CD14-positive monocyte (primary cell): ENCODE measurements around the gene GABRD. TPM values are rescaled to one million over a fixed set of nuclear protein-coding genes. Genes with fewer than 3 reads are reported as not detected.

ENCODE experiments used
- DNase-seq, 3 donors: peaks; one replicate each; pipeline ENCODE4 v3.0.0-alpha.2; 2011 to 2022
- H2AFZ ChIP-seq: 2 replicates; pipeline ENCODE4 v1.6.0; 2012; ENCODE audit warnings: mild to moderate bottlenecking, low read depth, low read length, inconsistent platforms; ENCODE audit not compliant: insufficient read depth, poor library complexity, severe bottlenecking
- H3K27ac ChIP-seq, 2 donors: 1 replicate in 1 of 2; 2 replicates in 1 of 2; pipeline ENCODE4 v1.5.1; 2012 to 2013; ENCODE audit warnings: low read length in 2 of 2, control low read depth in 1 of 2, inconsistent platforms in 1 of 2, low read depth in 1 of 2, mild to moderate bottlenecking in 1 of 2
- H3K27me3 ChIP-seq, 2 donors: one replicate each; pipeline versions ENCODE4 v1.6.0 to v1.6.1; 2011 to 2013; ENCODE audit warnings: low read length in 2 of 2; ENCODE audit not compliant: control insufficient read depth in 2 of 2, insufficient read depth in 2 of 2
- H3K36me3 ChIP-seq, 2 donors: replicated peaks in 1 of 2; 1 replicate in 1 of 2; 2 replicates in 1 of 2; pipeline versions ENCODE4 v1.5.1 to v1.6.1; 2012 to 2013; ENCODE audit warnings: low read length in 2 of 2, control low read depth in 1 of 2, inconsistent platforms in 1 of 2, mild to moderate bottlenecking in 1 of 2; ENCODE audit not compliant: insufficient read depth in 2 of 2, control insufficient read depth in 1 of 2
- H3K4me1 ChIP-seq, 2 donors: 1 replicate in 1 of 2; 2 replicates in 1 of 2; pipeline versions ENCODE4 v1.5.1 to v1.6.1; 2012 to 2013; ENCODE audit warnings: low read length in 2 of 2, control low read depth in 1 of 2, inconsistent platforms in 1 of 2, mild to moderate bottlenecking in 1 of 2, moderate library complexity in 1 of 2; ENCODE audit not compliant: insufficient read depth in 2 of 2, control insufficient read depth in 1 of 2
- H3K4me2 ChIP-seq: replicated peaks from 2 replicates; pipeline ENCODE3; 2012; ENCODE audit warnings: low read length, moderate library complexity, mild to moderate bottlenecking; ENCODE audit not compliant: poor library complexity, severe bottlenecking; ENCODE audit errors: extremely low read depth
- H3K4me3 ChIP-seq, 3 experiments: fragments of 200-600 bp in 1 of 3; sonication (generic) in 1 of 3; replicated peaks in 1 of 3; 1 replicate in 2 of 3; 2 replicates in 1 of 3; pipeline ENCODE4 v1.5.1; 2011 to 2013; ENCODE audit warnings: low read length in 3 of 3, mild to moderate bottlenecking in 3 of 3, control low read depth in 2 of 3, low read depth in 2 of 3, inconsistent platforms in 1 of 3, moderate library complexity in 1 of 3
- H3K79me2 ChIP-seq: 2 replicates; pipeline ENCODE4 v1.6.0; 2012; ENCODE audit warnings: mild to moderate bottlenecking, control low read depth, inconsistent platforms, low read length, moderate library complexity; ENCODE audit not compliant: insufficient read depth
- H3K9ac ChIP-seq: 2 replicates; pipeline ENCODE4 v1.6.0; 2017; ENCODE audit warnings: low read length, mild to moderate bottlenecking; ENCODE audit not compliant: insufficient read depth, poor library complexity, severe bottlenecking
- H3K9me3 ChIP-seq, 2 donors: replicated peaks in 1 of 2; 1 replicate in 1 of 2; 2 replicates in 1 of 2; pipeline versions ENCODE4 v1.5.1 to v1.6.1; 2012 to 2013; ENCODE audit warnings: low read length in 2 of 2, control low read depth in 1 of 2; ENCODE audit not compliant: control insufficient read depth in 1 of 2, insufficient read depth in 1 of 2
- H4K20me1 ChIP-seq: 2 replicates; pipeline ENCODE4 v1.6.0; 2012; ENCODE audit warnings: mild to moderate bottlenecking, low read length, control low read depth, moderate library complexity; ENCODE audit not compliant: insufficient read depth
- H3K27ac Mint-ChIP-seq, 7 donors: one replicate each; pipeline ENCODE4 v1.8.0; 2020; ENCODE audit warnings: mild to moderate bottlenecking in 7 of 7, mixed read lengths in 7 of 7, moderate library complexity in 6 of 7, inconsistent platforms in 2 of 7
- H3K27me3 Mint-ChIP-seq, 3 donors: one replicate each; pipeline ENCODE4 v1.8.0; 2021 to 2022; ENCODE audit warnings: low read depth in 3 of 3, mild to moderate bottlenecking in 3 of 3, mixed read lengths in 3 of 3, moderate library complexity in 3 of 3, inconsistent platforms in 1 of 3
- H3K36me3 Mint-ChIP-seq, 2 donors: one replicate each; pipeline ENCODE4 v1.8.0; 2020; ENCODE audit warnings: mixed read lengths in 2 of 2, inconsistent platforms in 1 of 2, mild to moderate bottlenecking in 1 of 2
- H3K4me1 Mint-ChIP-seq: one replicate; pipeline ENCODE4 v1.8.0; 2020; ENCODE audit warnings: mild to moderate bottlenecking, mixed read lengths
- H3K4me3 Mint-ChIP-seq, 2 donors: one replicate each; pipeline ENCODE4 v1.8.0; 2020; ENCODE audit warnings: mild to moderate bottlenecking in 2 of 2, mixed read lengths in 2 of 2, moderate library complexity in 1 of 2
- H3K9me3 Mint-ChIP-seq, 7 donors: one replicate each; pipeline ENCODE4 v1.8.0; 2020 to 2022; ENCODE audit warnings: mixed read lengths in 7 of 7, mild to moderate bottlenecking in 6 of 7, moderate library complexity in 6 of 7, inconsistent platforms in 2 of 7
- CTCF ChIP-seq: fragments of 200-600 bp; IDR thresholded peaks from one replicate; pipeline ENCODE4 v1.8.0; 2022; ENCODE audit warnings: antibody characterized with exemption, mild to moderate bottlenecking
- WGBS: methylation state at CpG from one replicate; pipeline ENCODE4 v1.1.5; 2013; ENCODE audit warnings: missing lambda C conversion rate; ENCODE audit not compliant: insufficient coverage; 5-methylcytosine and 5-hydroxymethylcytosine counted together
- intact Hi-C, 2 donors: fragments of 100-400 bp; cut with micrococcal nuclease; formaldehyde crosslinking; loops; one replicate each; pipeline versions ENCODE4 v1.15.0 to v1.15.1; 2023
- polyA plus RNA-seq, 3 donors: library from polyadenylated mRNA; depleted of rRNA in 1 of 3; unstranded in 2 of 3; stranded (reverse) in 1 of 3; fragments of 300-500 nt in 2 of 3; fragments of >200 nt in 1 of 3; fragmentation: Illumina TruSeq in 2 of 3; gene quantifications; 1 replicate in 2 of 3; 2 replicates in 1 of 3; pipeline ENCODE4 v1.2.3, GENCODE V29; 2012 to 2021

GABRD gene
- polyA plus RNA-seq, 3 donors: not detected

DNA sequence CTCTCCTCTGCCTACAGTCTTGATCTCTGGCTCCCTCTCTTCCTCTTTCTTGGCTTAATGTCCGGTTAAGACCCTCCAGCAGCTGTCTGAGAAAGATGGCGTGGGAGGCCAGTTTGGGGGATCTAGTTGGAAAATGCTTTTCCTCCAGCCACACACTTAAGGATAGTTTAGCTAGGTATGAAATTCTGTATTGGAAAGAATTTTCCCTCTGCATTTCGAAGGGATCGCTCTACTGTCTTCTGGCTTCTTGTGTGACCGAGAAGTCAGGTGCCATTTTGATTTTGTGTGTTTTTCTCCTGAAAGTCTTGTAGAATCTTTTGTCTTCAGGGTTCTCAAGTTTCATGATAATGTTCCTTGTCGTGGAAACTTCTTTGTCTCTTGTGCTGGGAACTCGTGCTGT, 59.0 kb downstream of the GABRD start:
- no peak overlapping the region for H3K27ac ChIP-seq
- no peak overlapping the region for H3K4me3 Mint-ChIP-seq
- H3K4me1 Mint-ChIP-seq: no peaks in the 10 kb centered on the region
- no peaks in the 10 kb centered on the region for H3K36me3 Mint-ChIP-seq
- H3K9me3 Mint-ChIP-seq: peaks cover 17 to 37% (median 35%) of the 10 kb centered on the region in 7 donors
- DNase-seq: no peak
- H3K27ac Mint-ChIP-seq: no peak overlapping the region
- no peaks in the 10 kb centered on the region for H4K20me1 ChIP-seq
- no peak overlapping the region for H3K9ac ChIP-seq
- H2AFZ ChIP-seq: no peak overlapping the region
- no peaks in the 10 kb centered on the region for H3K27me3 ChIP-seq
- no peaks in the 10 kb centered on the region for H3K79me2 ChIP-seq
- no peaks in the 10 kb centered on the region for H3K36me3 ChIP-seq
- H3K4me3 ChIP-seq: no peak overlapping the region
- intact Hi-C loops: no loop called here
- H3K4me1 ChIP-seq: no peaks in the 10 kb centered on the region
- no peak for TF ChIP-seq CTCF
- H3K27me3 Mint-ChIP-seq: peaks cover 1 to 9% (median 5%) of the 10 kb centered on the region in 3 donors
- WGBS: no CpG with 5 or more reads among the region's 7 CpGs
- peaks cover 18 to 32% of the 10 kb centered on the region in 2 donors for H3K9me3 ChIP-seq
- no peak overlapping the region for H3K4me2 ChIP-seq

- no peaks in the 10 kb centered on the region for H3K4me1 ChIP-seq
- Mint-ChIP-seq H3K4me3 (no peak overlapping the region), H3K27me3 (peaks cover 3 to 9% (median 5%) of the 10 kb centered on the region in 3 donors), H3K9me3 (peaks cover 17 to 36% (median 35%) of the 10 kb centered on the region in 7 donors), H3K4me1 (no peaks in the 10 kb centered on the region), H3K36me3 (no peaks in the 10 kb centered on the region), H3K27ac (no peak overlapping the region)
- H3K27ac ChIP-seq: no peak overlapping the region
- H2AFZ ChIP-seq: no peak overlapping the region
- TF ChIP-seq CTCF: no peak
- 98% methylated on average over 26 of the region's 28 CpGs for WGBS
- H3K27me3 ChIP-seq: no peaks in the 10 kb centered on the region
- H3K79me2 ChIP-seq: no peaks in the 10 kb centered on the region
- H3K9ac ChIP-seq: no peak overlapping the region
- H3K4me2 ChIP-seq: no peak overlapping the region
- H4K20me1 ChIP-seq: no peaks in the 10 kb centered on the region
- no peak overlapping the region for H3K4me3 ChIP-seq
- intact Hi-C loops: no loop called here
- no peak for DNase-seq
- H3K9me3 ChIP-seq: peaks cover 18 to 32% of the 10 kb centered on the region in 2 donors
- no peaks in the 10 kb centered on the region for H3K36me3 ChIP-seq
Measured at GRCh38 chr1:2079396-2080085, 60.4 kb downstream of the GABRD start.
